Neural cell (in vitro differentiated cells): ENCODE measurements around the gene CDH4. TPM values are rescaled to one million over a fixed set of nuclear protein-coding genes. Genes with fewer than 3 reads are reported as not detected.

Experiments used
- H2AFZ ChIP-seq: fragments of 200-600, 300-800 bp; sonication (generic), shearing (Covaris generic); 2 replicates; pipeline ENCODE4 v1.6.0; 2014; ENCODE audit warnings: low read depth, mild to moderate bottlenecking, antibody characterized with exemption, low read length, moderate library complexity
- H3F3A ChIP-seq: fragments of 200-600 bp; shearing (Covaris generic); 2 replicates; pipeline ENCODE4 v1.6.1; 2016; ENCODE audit warnings: mild to moderate bottlenecking, moderate library complexity, mixed read lengths, antibody characterized with exemption, low read length; ENCODE audit not compliant: insufficient read depth, poor library complexity, severe bottlenecking
- H3K27ac ChIP-seq: fragments of 200-600, 300-800 bp; sonication (generic), shearing (Covaris generic); 2 replicates; pipeline ENCODE4 v1.5.1; 2014; ENCODE audit warnings: mild to moderate bottlenecking, low read length, moderate library complexity
- H3K27me3 ChIP-seq: fragments of 300-800, 200-600 bp; sonication (generic), shearing (Covaris generic); 2 replicates; pipeline ENCODE4 v1.6.0; 2014; ENCODE audit warnings: mild to moderate bottlenecking, low read depth, low read length, moderate library complexity; ENCODE audit not compliant: insufficient read depth
- H3K36me3 ChIP-seq: fragments of 300-800, 200-600 bp; sonication (generic), shearing (Covaris generic); 2 replicates; pipeline ENCODE4 v1.5.1; 2014; ENCODE audit warnings: mild to moderate bottlenecking, antibody characterized with exemption, low read length, moderate library complexity; ENCODE audit not compliant: insufficient read depth
- H3K4me2 ChIP-seq: fragments of 300-800, 200-600 bp; sonication (generic), shearing (Covaris generic); 2 replicates; pipeline ENCODE4 v1.6.0; 2014; ENCODE audit warnings: mild to moderate bottlenecking, low read length
- H3K4me3 ChIP-seq: fragments of 300-800, 200-600 bp; sonication (generic), shearing (Covaris generic); 2 replicates; pipeline ENCODE4 v1.5.1; 2014; ENCODE audit warnings: mild to moderate bottlenecking, low read length, moderate library complexity
- H3K79me2 ChIP-seq: fragments of 200-600 bp; shearing (Covaris generic); replicated peaks from 2 replicates; pipeline ENCODE4 v1.6.0; 2014; ENCODE audit warnings: mild to moderate bottlenecking, low read length, moderate library complexity; ENCODE audit not compliant: insufficient read depth
- H3K9ac ChIP-seq: fragments of 300-800, 200-600 bp; sonication (generic), shearing (Covaris generic); 2 replicates; pipeline ENCODE4 v1.6.1; 2016; ENCODE audit warnings: mild to moderate bottlenecking, low read length, mixed read lengths
- H3K9me2 ChIP-seq: fragments of 200-600 bp; shearing (Covaris generic); 2 replicates; pipeline ENCODE4 v1.6.1; 2016; ENCODE audit warnings: mild to moderate bottlenecking, low read length, mixed read lengths; ENCODE audit not compliant: insufficient read depth
- H3K9me3 ChIP-seq: fragments of 200-600, 300-800 bp; sonication (generic), shearing (Covaris generic); 2 replicates; pipeline ENCODE4 v1.6.1; 2016; ENCODE audit warnings: mild to moderate bottlenecking, mixed run types, low read length, moderate library complexity, mixed read lengths
- H4K20me1 ChIP-seq: fragments of 200-600 bp; shearing (Covaris generic); 2 replicates; pipeline ENCODE4 v1.6.1; 2016; ENCODE audit warnings: mild to moderate bottlenecking, mixed run types; ENCODE audit not compliant: insufficient read depth
- EP300 ChIP-seq: fragments of 450-650 bp; conservative IDR thresholded peaks from 2 replicates; pipeline ENCODE4 v1.6.1; 2014; ENCODE audit warnings: antibody characterized with exemption, mild to moderate bottlenecking, moderate library complexity; ENCODE audit not compliant: poor library complexity, severe bottlenecking
- EZH2 ChIP-seq: fragments of 200-600, 300-800 bp; shearing (Covaris generic), sonication (generic); IDR thresholded peaks from 2 replicates; pipeline ENCODE4 v1.6.1; 2014; ENCODE audit warnings: antibody characterized with exemption, low read length, borderline replicate concordance, mild to moderate bottlenecking; ENCODE audit not compliant: insufficient read depth, poor library complexity, severe bottlenecking
- MXI1 ChIP-seq: fragments of 450-650 bp; conservative IDR thresholded peaks from 2 replicates; pipeline ENCODE4 v1.6.1; 2014; ENCODE audit warnings: antibody characterized with exemption, mild to moderate bottlenecking; ENCODE audit not compliant: poor library complexity, severe bottlenecking
- POLR2AphosphoS5 ChIP-seq: IDR thresholded peaks from 2 replicates; pipeline ENCODE4 v1.6.1; 2012
- REST ChIP-seq: IDR thresholded peaks from 2 replicates; pipeline ENCODE4 v1.6.1; 2012; ENCODE audit warnings: borderline replicate concordance
- SMC3 ChIP-seq: fragments of 450-650 bp; conservative IDR thresholded peaks from 2 replicates; pipeline ENCODE4 v1.6.1; 2014; ENCODE audit warnings: antibody characterized with exemption, mild to moderate bottlenecking, moderate library complexity; ENCODE audit not compliant: poor library complexity
- TAF1 ChIP-seq: IDR thresholded peaks from 2 replicates; pipeline ENCODE4 v1.6.1; 2012; ENCODE audit warnings: low read depth
- polyA plus RNA-seq: library from polyadenylated mRNA; depleted of rRNA; stranded (reverse); fragments of >200 nt; gene quantifications from 2 replicates; pipeline ENCODE4 v1.2.3, GENCODE V29; 2014
- TF ChIP-seq, protein P1 (sequence below): fragments of 450-650 bp; IDR thresholded peaks from 2 replicates; pipeline ENCODE4 v1.5.1; 2014; ENCODE audit warnings: antibody characterized with exemption, mild to moderate bottlenecking, moderate library complexity; ENCODE audit not compliant: poor library complexity, severe bottlenecking

The CDH4 gene
- polyA plus RNA-seq, 1 donor from 2014 or later: 24.6 TPM

DNA sequence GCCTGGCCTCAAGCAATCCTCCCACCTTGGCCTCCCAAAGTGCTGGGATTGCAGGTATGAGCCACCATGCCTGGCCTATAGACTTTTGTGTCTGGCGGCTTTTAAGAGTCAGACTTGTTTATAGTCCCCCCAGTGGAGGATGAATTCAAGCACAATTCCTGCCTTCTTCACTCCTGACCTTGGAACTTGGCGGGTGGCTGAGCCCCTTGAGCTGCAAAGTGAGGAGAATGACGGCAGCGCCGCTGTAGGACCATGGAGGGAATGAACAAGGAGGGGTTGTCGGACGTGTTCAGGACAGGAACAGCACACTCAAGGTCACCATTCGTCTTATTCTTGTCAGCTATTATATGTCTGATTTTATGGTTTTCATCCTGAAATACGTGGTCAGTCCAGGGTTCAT, 265.4 kb downstream of the CDH4 start:
- Histone ChIP-seq H3K27ac (no peak overlapping the region), H3K9ac (no peak overlapping the region), H4K20me1 (no peaks in the 10 kb centered on the region), H3K4me3 (no peak overlapping the region), H3K9me3 (no peaks in the 10 kb centered on the region), H3K4me2 (no peak overlapping the region), H3K79me2 (no peaks in the 10 kb centered on the region), H3F3A (no peaks in the 10 kb centered on the region), H3K9me2 (no peaks in the 10 kb centered on the region), H3K27me3 (no peaks in the 10 kb centered on the region), H3K36me3 (no peaks in the 10 kb centered on the region), H2AFZ (no peak overlapping the region)
- TF ChIP-seq REST: no peak
- no peak for TF ChIP-seq EZH2
- TF ChIP-seq SMC3: no peak
- no peak for TF ChIP-seq EP300
- TF ChIP-seq, protein P1, sequence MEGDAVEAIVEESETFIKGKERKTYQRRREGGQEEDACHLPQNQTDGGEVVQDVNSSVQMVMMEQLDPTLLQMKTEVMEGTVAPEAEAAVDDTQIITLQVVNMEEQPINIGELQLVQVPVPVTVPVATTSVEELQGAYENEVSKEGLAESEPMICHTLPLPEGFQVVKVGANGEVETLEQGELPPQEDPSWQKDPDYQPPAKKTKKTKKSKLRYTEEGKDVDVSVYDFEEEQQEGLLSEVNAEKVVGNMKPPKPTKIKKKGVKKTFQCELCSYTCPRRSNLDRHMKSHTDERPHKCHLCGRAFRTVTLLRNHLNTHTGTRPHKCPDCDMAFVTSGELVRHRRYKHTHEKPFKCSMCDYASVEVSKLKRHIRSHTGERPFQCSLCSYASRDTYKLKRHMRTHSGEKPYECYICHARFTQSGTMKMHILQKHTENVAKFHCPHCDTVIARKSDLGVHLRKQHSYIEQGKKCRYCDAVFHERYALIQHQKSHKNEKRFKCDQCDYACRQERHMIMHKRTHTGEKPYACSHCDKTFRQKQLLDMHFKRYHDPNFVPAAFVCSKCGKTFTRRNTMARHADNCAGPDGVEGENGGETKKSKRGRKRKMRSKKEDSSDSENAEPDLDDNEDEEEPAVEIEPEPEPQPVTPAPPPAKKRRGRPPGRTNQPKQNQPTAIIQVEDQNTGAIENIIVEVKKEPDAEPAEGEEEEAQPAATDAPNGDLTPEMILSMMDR: no peak
- no peak for TF ChIP-seq TAF1
- TF ChIP-seq MXI1: no peak
- no peak for TF ChIP-seq POLR2AphosphoS5

DNA sequence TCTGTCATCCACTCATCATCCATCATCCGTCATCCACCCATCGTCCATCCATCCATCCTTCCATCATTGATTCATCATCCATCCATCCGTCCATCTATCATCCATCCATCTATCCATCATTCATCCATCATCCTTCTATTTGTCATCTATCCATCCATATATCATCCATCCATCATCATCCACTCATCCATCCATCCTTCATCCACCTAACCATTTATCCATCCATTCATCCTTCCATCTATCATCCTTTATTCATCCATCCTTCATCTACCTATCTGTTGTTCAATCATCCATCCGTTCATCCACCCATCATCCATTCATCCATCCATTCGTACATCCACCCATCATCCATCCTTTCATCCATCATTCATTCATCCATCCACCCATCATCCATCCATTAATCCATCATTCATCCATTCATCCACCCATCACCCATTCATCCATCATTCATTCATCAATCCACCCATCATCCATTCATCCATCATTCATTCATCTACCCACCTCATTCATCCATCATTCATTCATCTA, 266.4 kb downstream of the CDH4 start:
- Histone ChIP-seq H3K79me2 (no peaks in the 10 kb centered on the region), H3K9me2 (no peaks in the 10 kb centered on the region), H4K20me1 (no peaks in the 10 kb centered on the region), H3K4me3 (no peak overlapping the region), H2AFZ (no peak overlapping the region), H3K27me3 (no peaks in the 10 kb centered on the region), H3K9ac (no peak overlapping the region), H3K27ac (no peak overlapping the region), H3K36me3 (no peaks in the 10 kb centered on the region), H3K4me2 (no peak overlapping the region), H3F3A (no peaks in the 10 kb centered on the region), H3K9me3 (no peaks in the 10 kb centered on the region)
- TF ChIP-seq REST: no peak
- TF ChIP-seq, protein P1: no peak
- no peak for TF ChIP-seq SMC3
- no peak for TF ChIP-seq TAF1
- TF ChIP-seq EZH2: no peak
- TF ChIP-seq EP300: peak; percentile 36
- no peak for TF ChIP-seq MXI1
- TF ChIP-seq POLR2AphosphoS5: no peak
